Loucy (cell line): Measurements from ENCODE around the gene MARVELD2.

Experiments
- CTCF ChIP-seq: fragments of 200-600 bp; sonication (generic); conservative IDR thresholded peaks from 2 replicates; pipeline ENCODE4 v1.5.1; 2014; ENCODE audit warnings: mild to moderate bottlenecking, antibody characterized with exemption, low read length
- EZH2phosphoT487 ChIP-seq: fragments of 200-600 bp; IDR thresholded peaks from 2 replicates; pipeline ENCODE4 v1.6.1; 2018; ENCODE audit warnings: antibody characterized with exemption, mild to moderate bottlenecking, moderate library complexity, borderline replicate concordance

- TF ChIP-seq CTCF: no peak
- TF ChIP-seq EZH2phosphoT487: no peak
Observed at GRCh38 chr5:69415584-69415958, 655 bp downstream of the MARVELD2 start.
